GM12878 (cell line): ENCODE data around the gene DNAJC15.

Experiments
- EGR1 ChIP-seq, 2 experiments: IDR thresholded peaks; 1 replicate in 1 of 2; 2 replicates in 1 of 2; pipeline ENCODE4 v1.6.1; 2011 to 2012; ENCODE audit warnings: low read depth in 2 of 2, low read length in 2 of 2, borderline replicate concordance in 1 of 2, mild to moderate bottlenecking in 1 of 2, moderate library complexity in 1 of 2
- EZH2 ChIP-seq: IDR thresholded peaks from 2 replicates; pipeline ENCODE4 v1.6.1; 2012; ENCODE audit warnings: low read depth, mild to moderate bottlenecking, control low read depth, inconsistent platforms, low read length, borderline replicate concordance; ENCODE audit not compliant: control insufficient read depth
- MYC ChIP-seq: IDR thresholded peaks from 2 replicates; pipeline ENCODE4 v1.6.1; 2011; ENCODE audit warnings: mild to moderate bottlenecking, low read length, moderate library complexity, inconsistent platforms; ENCODE audit not compliant: insufficient read depth, insufficient replicate concordance, insufficient read length, severe bottlenecking
- POLR2A ChIP-seq: IDR thresholded peaks from 2 replicates; pipeline ENCODE4 v1.6.1; 2011; ENCODE audit warnings: low read depth, mild to moderate bottlenecking, low read length
- RCOR1 ChIP-seq: conservative IDR thresholded peaks from 2 replicates; pipeline ENCODE4 v1.6.1; 2012; ENCODE audit warnings: low read depth, low read length, improper control_type of control experiment
- TBL1XR1 ChIP-seq: IDR thresholded peaks from 2 replicates; pipeline ENCODE4 v1.6.1; 2012; ENCODE audit warnings: low read depth, low read length, improper control_type of control experiment
- ZNF217 ChIP-seq: fragments of 450-650 bp; IDR thresholded peaks from 2 replicates; pipeline ENCODE4 v1.6.1; 2017; ENCODE audit warnings: antibody characterized with exemption, mild to moderate bottlenecking
- TF ChIP-seq, protein P1 (sequence below): IDR thresholded peaks from 2 replicates; pipeline ENCODE4 v1.6.1; 2011; ENCODE audit warnings: low read depth, low read length, improper control_type of control experiment, borderline replicate concordance
- TF ChIP-seq, protein P2 (sequence below): IDR thresholded peaks from 2 replicates; pipeline ENCODE4 v1.6.1; 2011; ENCODE audit warnings: mild to moderate bottlenecking, low read depth, low read length, moderate library complexity; ENCODE audit not compliant: insufficient replicate concordance

DNA sequence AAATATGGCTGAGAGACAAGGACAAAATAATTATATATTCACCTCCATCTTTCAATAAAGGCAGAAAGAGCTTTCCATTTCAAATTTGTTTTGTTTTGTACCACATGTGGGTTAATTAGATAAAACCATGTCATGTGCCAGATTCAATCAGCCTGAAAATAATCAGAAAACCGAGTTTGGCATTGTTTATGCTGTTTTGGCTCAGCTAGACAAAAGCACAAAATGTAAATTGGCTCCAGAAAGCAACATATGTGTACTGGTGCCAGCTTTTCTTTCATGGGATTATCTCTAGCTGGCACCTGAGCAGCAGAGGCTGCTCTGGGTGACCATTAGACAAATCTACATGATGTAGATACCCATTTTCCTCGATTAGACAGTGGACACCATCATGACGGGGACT is 9.2 kb upstream of the DNAJC15 start:
- TF ChIP-seq POLR2A, result no peak
- TF ChIP-seq, protein P1, sequence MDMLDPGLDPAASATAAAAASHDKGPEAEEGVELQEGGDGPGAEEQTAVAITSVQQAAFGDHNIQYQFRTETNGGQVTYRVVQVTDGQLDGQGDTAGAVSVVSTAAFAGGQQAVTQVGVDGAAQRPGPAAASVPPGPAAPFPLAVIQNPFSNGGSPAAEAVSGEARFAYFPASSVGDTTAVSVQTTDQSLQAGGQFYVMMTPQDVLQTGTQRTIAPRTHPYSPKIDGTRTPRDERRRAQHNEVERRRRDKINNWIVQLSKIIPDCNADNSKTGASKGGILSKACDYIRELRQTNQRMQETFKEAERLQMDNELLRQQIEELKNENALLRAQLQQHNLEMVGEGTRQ, result no peak
- TF ChIP-seq, protein P2, sequence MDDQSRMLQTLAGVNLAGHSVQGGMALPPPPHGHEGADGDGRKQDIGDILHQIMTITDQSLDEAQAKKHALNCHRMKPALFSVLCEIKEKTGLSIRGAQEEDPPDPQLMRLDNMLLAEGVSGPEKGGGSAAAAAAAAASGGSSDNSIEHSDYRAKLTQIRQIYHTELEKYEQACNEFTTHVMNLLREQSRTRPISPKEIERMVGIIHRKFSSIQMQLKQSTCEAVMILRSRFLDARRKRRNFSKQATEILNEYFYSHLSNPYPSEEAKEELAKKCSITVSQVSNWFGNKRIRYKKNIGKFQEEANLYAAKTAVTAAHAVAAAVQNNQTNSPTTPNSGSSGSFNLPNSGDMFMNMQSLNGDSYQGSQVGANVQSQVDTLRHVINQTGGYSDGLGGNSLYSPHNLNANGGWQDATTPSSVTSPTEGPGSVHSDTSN, result no peak
- no peak for TF ChIP-seq MYC
- no peak for TF ChIP-seq RCOR1
- no peak for TF ChIP-seq TBL1XR1
- no peak for TF ChIP-seq EGR1 (IDR thresholded peaks at IDR 0.05; ENCODE audit: borderline replicate concordance in 1 of 2, low read depth in 2 of 2, low read length in 2 of 2)
- no peak for TF ChIP-seq EZH2
- TF ChIP-seq ZNF217, result no peak
